Peyer's patch (tissue), 4 donors: ENCODE data around the gene USP22.

Experiments used
- CTCF ChIP-seq, 6 experiments: fragments of 450-650 bp in 4 of 6; fragments of 200-600 bp in 2 of 6; sonication (generic) in 1 of 6; IDR thresholded peaks; one replicate each; pipeline ENCODE4 v1.5.1; 2017 to 2019; ENCODE audit warnings: antibody characterized with exemption in 6 of 6, mild to moderate bottlenecking in 3 of 6, moderate library complexity in 1 of 6
- POLR2A ChIP-seq, 2 donors: fragments of 450-650 bp; IDR thresholded peaks; one replicate each; pipeline ENCODE4 v1.5.1; 2017; ENCODE audit warnings: antibody characterized with exemption in 2 of 2, mild to moderate bottlenecking in 2 of 2, moderate library complexity in 2 of 2

DNA sequence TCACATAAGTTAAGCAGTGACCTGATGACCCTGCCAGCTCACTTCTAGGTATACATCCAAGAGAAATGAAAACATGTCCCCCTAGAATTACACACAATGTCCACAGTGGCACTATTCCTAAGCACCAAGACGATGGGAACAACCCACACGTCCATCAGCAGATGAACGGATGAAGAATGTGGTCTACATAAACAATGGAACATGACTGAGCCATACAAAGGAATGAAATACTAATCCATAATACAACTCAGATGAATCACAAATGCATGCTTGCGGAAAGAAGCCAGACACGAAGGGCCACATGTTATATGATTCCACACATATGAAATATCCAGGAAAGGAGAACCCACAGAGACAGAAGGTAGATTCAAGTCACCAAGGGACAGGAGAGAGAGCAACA lies 17.4 kb downstream of the USP22 start:
- TF ChIP-seq CTCF (IDR thresholded peaks at IDR 0.05) (no peak), POLR2A (IDR thresholded peaks at IDR 0.05) (no peak)
